CD4-positive, alpha-beta T cell (primary cell): Measurements from ENCODE around the gene NADK. TPM values are rescaled to one million over a fixed set of nuclear protein-coding genes. Genes with fewer than 3 reads are reported as not detected.

ENCODE experiments used
- ATAC-seq: fragments of 200-7000 bp; cut with Tn5 transposase; one replicate; pipeline ENCODE4 v1.10.0; 2022; ENCODE audit warnings: mild to moderate bottlenecking; ENCODE audit not compliant: poor library complexity
- CTCF ChIA-PET: fragments of 350-600 bp; sonication (Branson Sonifier 250); formaldehyde crosslinking; loops from one replicate; lab custom pipeline; 2021; ENCODE audit warnings: antibody characterized with exemption, inconsistent platforms; lab: Charles Lee
- POLR2A ChIA-PET: fragments of 350-600 bp; sonication (Branson Sonifier 250); formaldehyde crosslinking; loops from one replicate; lab custom pipeline; 2021; ENCODE audit warnings: antibody characterized with exemption, inconsistent platforms; lab: Charles Lee
- DNase-seq, 14 experiments: peaks; one replicate each; pipeline ENCODE4 v3.0.0-alpha.2; 2013 to 2020; ENCODE audit warnings: mixed read lengths in 2 of 14
- H3K27ac ChIP-seq, 2 donors: one replicate each; pipeline versions ENCODE4 v1.5.1 to v1.7.0; 2013; ENCODE audit warnings: low read length in 2 of 2, low read depth in 1 of 2, mild to moderate bottlenecking in 1 of 2
- H3K27me3 ChIP-seq, 2 experiments: 1 replicate in 1 of 2; 2 replicates in 1 of 2; pipeline versions ENCODE4 v1.6.1 to v1.7.0; 2013; ENCODE audit warnings: low read length in 2 of 2, control low read depth in 1 of 2, mild to moderate bottlenecking in 1 of 2, moderate library complexity in 1 of 2; ENCODE audit not compliant: insufficient read depth in 2 of 2, control insufficient read depth in 1 of 2
- H3K36me3 ChIP-seq: one replicate; pipeline ENCODE4 v1.6.1; 2013; ENCODE audit warnings: low read length, control low read depth; ENCODE audit not compliant: insufficient read depth
- H3K4me1 ChIP-seq: one replicate; pipeline ENCODE4 v1.6.1; 2013; ENCODE audit warnings: low read length, control low read depth; ENCODE audit not compliant: insufficient read depth
- H3K4me3 ChIP-seq: one replicate; pipeline ENCODE4 v1.5.1; 2013; ENCODE audit warnings: mild to moderate bottlenecking, low read length, moderate library complexity
- H3K9me3 ChIP-seq, 2 experiments: 1 replicate in 1 of 2; 2 replicates in 1 of 2; pipeline versions ENCODE4 v1.6.1 to v1.7.0; 2013; ENCODE audit warnings: low read length in 2 of 2, mild to moderate bottlenecking in 2 of 2, control low read depth in 1 of 2, moderate library complexity in 1 of 2; ENCODE audit not compliant: control insufficient read depth in 1 of 2, insufficient read depth in 1 of 2
- H3K27ac Mint-ChIP-seq: one replicate; pipeline ENCODE4 v1.8.0; 2020; ENCODE audit warnings: mixed read lengths
- H3K27me3 Mint-ChIP-seq: one replicate; pipeline ENCODE4 v1.8.0; 2021; ENCODE audit warnings: mixed read lengths
- H3K36me3 Mint-ChIP-seq: one replicate; pipeline ENCODE4 v1.8.0; 2021; ENCODE audit warnings: low read depth, mixed read lengths
- H3K4me1 Mint-ChIP-seq: one replicate; pipeline ENCODE4 v1.8.0; 2021; ENCODE audit warnings: low read depth, mixed read lengths
- H3K4me3 Mint-ChIP-seq: one replicate; pipeline ENCODE4 v1.8.0; 2020; ENCODE audit warnings: mild to moderate bottlenecking, mixed read lengths
- H3K9me3 Mint-ChIP-seq: one replicate; pipeline ENCODE4 v1.8.0; 2020; ENCODE audit warnings: mixed read lengths
- CTCF ChIP-seq: fragments of 200-600 bp; IDR thresholded peaks from one replicate; pipeline ENCODE4 v1.8.0; 2022; ENCODE audit warnings: antibody characterized with exemption, mild to moderate bottlenecking
- intact Hi-C, 2 experiments: fragments of 100-400 bp; cut with DNase I in 1 of 2; cut with micrococcal nuclease in 1 of 2; formaldehyde crosslinking; loops; one replicate each; pipeline versions ENCODE4 v1.15.1 to v1.9.0; 2023 to 2025; cut with DNase I, micrococcal nuclease
- total RNA-seq, 174 experiments: library from RNA in 2 of 174; stranded (reverse) in 2 of 174; gene quantifications; one replicate each; pipeline ENCODE4 v1.2.3 and lab custom pipeline; 2021 to 2026

Gene NADK
- total RNA-seq, 2 experiments from 2014 or later: 19.9 to 25.1 TPM

- no peaks in the 10 kb centered on the region for H3K9me3 ChIP-seq
- no peak overlapping the region for H3K4me3 ChIP-seq
- H3K36me3 Mint-ChIP-seq: peaks cover 69% of the 10 kb centered on the region
Observed at GRCh38 chr1:1825217-1825616, 46.9 kb upstream of the NADK start.

GRCh38 chr1:1819762-1820161, 41.5 kb upstream of the NADK start:
- no peaks in the 10 kb centered on the region for H3K9me3 Mint-ChIP-seq
- peaks cover 11% of the 10 kb centered on the region for H3K4me1 Mint-ChIP-seq
- ATAC-seq (no peak), DNase-seq (no peak)
- TF ChIP-seq CTCF: no peak
- Histone ChIP-seq H3K4me3 (no peak overlapping the region), H3K27me3 (no peaks in the 10 kb centered on the region), H3K9me3 (no peaks in the 10 kb centered on the region), H3K36me3 (peaks cover 69% of the 10 kb centered on the region), H3K27ac (no peak overlapping the region), H3K4me1 (no peaks in the 10 kb centered on the region)
- no peak overlapping the region for H3K27ac Mint-ChIP-seq
- H3K27me3 Mint-ChIP-seq: no peaks in the 10 kb centered on the region
- CTCF ChIA-PET: interaction anchor here (1.1 kb wide), 1 partner anchor 10 kb away, joined by 3 read pairs; no protein-coding TSS in a partner anchor
- no peak overlapping the region for H3K4me3 Mint-ChIP-seq
- POLR2A ChIA-PET: no interaction called here
- intact Hi-C loops: loop anchor here in 1 of 2 experiments (5.0 kb wide), 1 partner anchor 57 kb away; no protein-coding TSS in a partner anchor
- H3K36me3 Mint-ChIP-seq: peaks cover 66% of the 10 kb centered on the region

More at GRCh38 chr1:1825217-1825616, 46.9 kb upstream of the NADK start:
- DNase-seq: no peak
- H3K27ac Mint-ChIP-seq: peak overlapping the region; percentile 31
- Histone ChIP-seq H3K27ac (no peak overlapping the region), H3K36me3 (peaks cover 43% of the 10 kb centered on the region), H3K27me3 (no peaks in the 10 kb centered on the region), H3K4me1 (peaks cover 10% of the 10 kb centered on the region)
- CTCF ChIA-PET: no interaction called here
- H3K4me3 Mint-ChIP-seq: no peak overlapping the region
- H3K4me1 Mint-ChIP-seq: peaks cover 24% of the 10 kb centered on the region
- no peaks in the 10 kb centered on the region for H3K9me3 Mint-ChIP-seq
- intact Hi-C loops: no loop called here
- POLR2A ChIA-PET: no interaction called here
- TF ChIP-seq CTCF: no peak
- no peaks in the 10 kb centered on the region for H3K27me3 Mint-ChIP-seq
- ATAC-seq: no peak

DNA sequence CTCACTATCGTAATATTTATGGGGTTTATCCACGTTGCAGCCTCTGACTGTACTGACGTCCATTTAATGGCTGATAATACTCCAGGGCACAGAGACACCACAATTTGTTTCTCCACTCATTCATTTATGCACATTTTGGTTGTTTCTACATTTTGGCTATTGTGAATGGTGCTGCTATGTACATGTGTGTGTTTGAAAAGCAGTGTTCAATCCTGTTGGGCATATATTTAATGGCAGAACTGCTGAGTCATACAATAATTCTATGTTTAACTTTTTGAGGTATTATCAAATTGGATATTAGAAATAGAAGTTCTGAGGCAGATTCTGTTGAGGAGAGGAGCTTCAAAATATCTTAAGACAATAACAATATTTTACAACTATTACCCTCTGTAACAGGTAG, 39.0 kb upstream of the NADK start:
- H3K27ac ChIP-seq: no peak overlapping the region
- intact Hi-C loops: no loop called here
- Mint-ChIP-seq H3K4me3 (no peak overlapping the region), H3K9me3 (no peaks in the 10 kb centered on the region), H3K27me3 (no peaks in the 10 kb centered on the region), H3K27ac (peak overlapping the region; percentile 47), H3K4me1 (peaks cover 14% of the 10 kb centered on the region), H3K36me3 (peaks cover 71% of the 10 kb centered on the region)
- POLR2A ChIA-PET: no interaction called here
- no peaks in the 10 kb centered on the region for H3K27me3 ChIP-seq
- CTCF ChIA-PET: interaction anchor here (1.3 kb wide), 1 partner anchor 91 kb away, joined by 4 read pairs; no protein-coding TSS in a partner anchor
- H3K4me1 ChIP-seq: no peaks in the 10 kb centered on the region
- H3K9me3 ChIP-seq: no peaks in the 10 kb centered on the region
- no peak for TF ChIP-seq CTCF
- H3K4me3 ChIP-seq: no peak overlapping the region
- DNase-seq (no peak), ATAC-seq (no peak)
- peaks cover 75% of the 10 kb centered on the region for H3K36me3 ChIP-seq
